DMS114 treated with DMSO at 0.1 percent for 48 hours (cell line): ENCODE data around the gene POU6F2.

ENCODE experiments used
- DNase-seq: peaks from one replicate; lab custom pipeline; 2025; ENCODE audit not compliant: unreplicated experiment; lab: John Stamatoyannopoulos, UW

Gene POU6F2

GRCh38 chr7:39069031-39069430, 91.3 kb downstream of the POU6F2 start:
- DNase-seq = no peak

- DNase-seq = no peak
Observed at GRCh38 chr7:39069896-39070881, 92.5 kb downstream of the POU6F2 start.

- DNase-seq = no peak
Observed at GRCh38 chr7:39071116-39071515, 93.4 kb downstream of the POU6F2 start.

GRCh38 chr7:39073432-39073831, 95.7 kb downstream of the POU6F2 start:
- DNase-seq = no peak

GRCh38 chr7:39075210-39075609, 97.5 kb downstream of the POU6F2 start:
- no peak for DNase-seq

GRCh38 chr7:39083781-39084180, 106.1 kb downstream of the POU6F2 start:
- no peak for DNase-seq

GRCh38 chr7:39084349-39084748, 106.6 kb downstream of the POU6F2 start:
- no peak for DNase-seq

GRCh38 chr7:39085189-39085588, 107.5 kb downstream of the POU6F2 start:
- no peak for DNase-seq

GRCh38 chr7:39085590-39086049, 107.9 kb downstream of the POU6F2 start:
- no peak for DNase-seq

GRCh38 chr7:39086638-39087360, 109.1 kb downstream of the POU6F2 start:
- no peak for DNase-seq

GRCh38 chr7:39088730-39089593, 111.3 kb downstream of the POU6F2 start:
- no peak for DNase-seq

GRCh38 chr7:39091145-39091544, 113.4 kb downstream of the POU6F2 start:
- no peak for DNase-seq

GRCh38 chr7:39091774-39092173, 114.1 kb downstream of the POU6F2 start:
- DNase-seq = no peak

GRCh38 chr7:39094731-39095130, 117.0 kb downstream of the POU6F2 start:
- no peak for DNase-seq

GRCh38 chr7:39095875-39096619, 118.3 kb downstream of the POU6F2 start:
- DNase-seq = no peak

GRCh38 chr7:39098506-39098905, 120.8 kb downstream of the POU6F2 start:
- no peak for DNase-seq

GRCh38 chr7:39099146-39099545, 121.4 kb downstream of the POU6F2 start:
- DNase-seq = no peak

- no peak for DNase-seq
Observed at GRCh38 chr7:39100270-39100669, 122.6 kb downstream of the POU6F2 start.

- no peak for DNase-seq
Observed at GRCh38 chr7:39102234-39102633, 124.5 kb downstream of the POU6F2 start.

GRCh38 chr7:39105720-39106119, 128.0 kb downstream of the POU6F2 start:
- DNase-seq = no peak
